Psoas muscle (tissue), 8 donors: ENCODE measurements around the gene NANOS2. TPM values are rescaled to one million over a fixed set of nuclear protein-coding genes. Genes with fewer than 3 reads are reported as not detected.
A peak's percentile ranks its signal among the peaks of the same experiment; 100 is the strongest.

ENCODE experiments used
- ATAC-seq, 4 donors: fragments of 200-7000 bp; cut with Tn5 transposase; one replicate each; pipeline ENCODE4 v1.9.1; 2020; ENCODE audit warnings: moderate library complexity in 3 of 4, mild to moderate bottlenecking in 2 of 4
- DNase-seq, 2 donors: peaks; one replicate each; pipeline ENCODE4 v3.0.0-alpha.2; 2020
- H3K27ac ChIP-seq: fragments of 200-600 bp; one replicate; pipeline ENCODE4 v1.8.0; 2022
- H3K27me3 ChIP-seq, 3 donors: fragments of 200-600 bp in 1 of 3; one replicate each; pipeline versions ENCODE4 v1.6.1 to v1.8.0; 2013 to 2022; ENCODE audit warnings: low read length in 2 of 3, mild to moderate bottlenecking in 2 of 3, moderate library complexity in 1 of 3; ENCODE audit not compliant: insufficient read depth in 3 of 3
- H3K36me3 ChIP-seq, 2 donors: fragments of 200-600 bp in 1 of 2; one replicate each; pipeline versions ENCODE4 v1.6.1 to v1.8.0; 2013 to 2022; ENCODE audit warnings: low read depth in 1 of 2, mild to moderate bottlenecking in 1 of 2, moderate library complexity in 1 of 2; ENCODE audit not compliant: insufficient read depth in 1 of 2
- H3K4me1 ChIP-seq: fragments of 200-600 bp; one replicate; pipeline ENCODE4 v1.8.0; 2022
- H3K4me3 ChIP-seq: fragments of 200-600 bp; one replicate; pipeline ENCODE4 v1.8.0; 2022; ENCODE audit warnings: mild to moderate bottlenecking
- H3K9me3 ChIP-seq: fragments of 200-600 bp; one replicate; pipeline ENCODE4 v1.8.0; 2022
- CTCF ChIP-seq: fragments of 200-600 bp; IDR thresholded peaks from one replicate; pipeline ENCODE4 v1.8.0; 2022; ENCODE audit warnings: antibody characterized with exemption
- WGBS, 3 donors: extraction: QIAGEN DNeasy Blood & Tissue Kit; methylation state at CpG; one replicate each; pipeline versions ENCODE4 v1.1.6 to v1.1.7; 2013; 5-methylcytosine and 5-hydroxymethylcytosine counted together
- intact Hi-C, 2 donors: fragments of 100-400 bp; cut with DNase I; formaldehyde crosslinking; loops; one replicate each; pipeline versions ENCODE4 v1.11.0 to v1.14.2; 2022
- polyA plus RNA-seq, 3 donors: library from polyadenylated mRNA; stranded (reverse); fragments of 200-250 nt; gene quantifications; one replicate each; pipeline ENCODE4 v1.2.3, GENCODE V29; 2013
- total RNA-seq, 4 donors: library from RNA; stranded (reverse); fragmentation: NEBNext Ultra II Directional in 2 of 4; extraction: Animal tissue kit (Norgen Biotek cat#: 25700) in 2 of 4; gene quantifications; one replicate each; pipeline versions ENCODE4 v1.2.1 to v1.2.4, GENCODE V29; 2021 to 2023
- donor health status: healthy with polysubstance abuse.
- donor health status: DM: no; HTN: no; CAD: no; lungs with moderate emphysema.
- donor health status: Bipolar disorder and iron deficiency.
- donor health status: healthy.
- donor health status: DM: yes; HTN: yes; CAD: no.
- donor health status: DM: no; HTN: no; CAD: no.
- donor health status: DM: no; HTN: no; CAD: no.
- donor health status: DM: yes; HTN: yes; CAD: no.

Gene NANOS2
- total and polyA plus RNA-seq, 7 donors: not detected

- 69 to 79% (median 77%) methylated on average over 8 of the region's 8 CpGs for WGBS, 3 donors
- Histone ChIP-seq H3K27me3 (peaks cover 0 to 5% (median 4%) of the 10 kb centered on the region in 3 donors), H3K9me3 (no peaks in the 10 kb centered on the region), H3K36me3 (peaks cover 0 to 10% of the 10 kb centered on the region in 2 donors), H3K27ac (no peak overlapping the region), H3K4me3 (no peak overlapping the region), H3K4me1 (peaks cover 17% of the 10 kb centered on the region)
- no peak for DNase-seq
- no peak for TF ChIP-seq CTCF
- intact Hi-C loops: no loop called here
- ATAC-seq: no peak
Measured at GRCh38 chr19:45879055-45879454, 35.5 kb downstream of the NANOS2 start.

- whole genome bisulfite sequencing, 3 donors: 75 to 83% (median 81%) methylated on average over 11 of the region's 11 CpGs
- DNase-seq: no peak
- peak overlapping the region; percentile 2 for H3K27ac ChIP-seq
- H3K4me3 ChIP-seq: no peak overlapping the region
- TF ChIP-seq CTCF: no peak
- intact Hi-C loops: no loop called here
- ATAC-seq: peak; percentile 75 to 89 (median 84)
- peaks cover 0 to 5% of the 10 kb centered on the region in 2 donors for H3K36me3 ChIP-seq
- peaks cover 9% of the 10 kb centered on the region for H3K4me1 ChIP-seq
- peaks cover 0 to 5% (median 4%) of the 10 kb centered on the region in 3 donors for H3K27me3 ChIP-seq
- H3K9me3 ChIP-seq: no peaks in the 10 kb centered on the region
Measured at GRCh38 chr19:45878043-45878794, 36.4 kb downstream of the NANOS2 start.

- DNase-seq: peak; percentile 46 to 54
- intact Hi-C loops: no loop called here
- H3K4me3 ChIP-seq: peak overlapping the region; percentile 31
- H3K27me3 ChIP-seq: peaks cover 0 to 5% (median 4%) of the 10 kb centered on the region in 3 donors
- H3K4me1 ChIP-seq: no peaks in the 10 kb centered on the region
- WGBS, 3 donors: 13 to 20% (median 18%) methylated on average over 38 to 41 of the region's 41 CpGs
- H3K9me3 ChIP-seq: no peaks in the 10 kb centered on the region
- H3K36me3 ChIP-seq: peaks cover 0 to 5% of the 10 kb centered on the region in 2 donors
- peak in 1 of 4 donors; percentile 24 for ATAC-seq
- no peak for TF ChIP-seq CTCF
- peak overlapping the region; percentile 46 for H3K27ac ChIP-seq
Measured at GRCh38 chr19:45876411-45877197, 38.0 kb downstream of the NANOS2 start.

GRCh38 chr19:45876161-45876410 lies 38.5 kb downstream of the NANOS2 start:
- WGBS, 3 donors: 52 to 61% (median 58%) methylated on average over 4 of the region's 4 CpGs

More at GRCh38 chr19:45876161-45876410, 38.5 kb downstream of the NANOS2 start:
- intact Hi-C loops: no loop called here
- no peak overlapping the region for H3K27ac ChIP-seq
- no peak for TF ChIP-seq CTCF
- no peak overlapping the region for H3K4me3 ChIP-seq
- H3K9me3 ChIP-seq: no peaks in the 10 kb centered on the region
- H3K36me3 ChIP-seq: peaks cover 0 to 2% of the 10 kb centered on the region in 2 donors
- H3K4me1 ChIP-seq: no peaks in the 10 kb centered on the region
- peaks cover 0 to 5% (median 4%) of the 10 kb centered on the region in 3 donors for H3K27me3 ChIP-seq
- DNase-seq (no peak), ATAC-seq (no peak)
